BJ (cell line): ENCODE measurements around the gene TLE2. TPM values are rescaled to one million over a fixed set of nuclear protein-coding genes. Genes with fewer than 3 reads are reported as not detected.

Experiments
- CTCF ChIA-PET: fragments of 350-600 bp; formaldehyde crosslinking; extraction: SDS; loops from one replicate; lab custom pipeline; 2021; ENCODE audit warnings: antibody characterized with exemption, inconsistent platforms; lab: Yijun Ruan, JAX
- POLR2A ChIA-PET: fragments of 300-600 bp; sonication (Branson Sonifier 250); formaldehyde crosslinking; extraction: SDS; loops from one replicate; lab custom pipeline; 2021; ENCODE audit warnings: antibody characterized with exemption; lab: Charles Lee
- DNase-seq: peaks from one replicate; pipeline ENCODE4 v3.0.0-alpha.2; 2011; ENCODE audit warnings: low read depth
- H3K27me3 ChIP-seq: 2 replicates; pipeline ENCODE4 v1.6.0; 2011; ENCODE audit warnings: low read length; ENCODE audit not compliant: control insufficient read depth, insufficient read depth
- H3K36me3 ChIP-seq: 2 replicates; pipeline ENCODE4 v1.5.1; 2011; ENCODE audit warnings: low read length; ENCODE audit not compliant: control insufficient read depth, insufficient read depth
- H3K4me3 ChIP-seq: 2 replicates; pipeline ENCODE4 v1.5.1; 2011; ENCODE audit warnings: low read depth, mild to moderate bottlenecking, control low read depth, low read length
- polyA plus RNA-seq: library from polyadenylated mRNA; depleted of rRNA; stranded (reverse); fragments of >200 nt; gene quantifications from 2 replicates; pipeline ENCODE4 v1.2.3, GENCODE V29; 2011
- TF ChIP-seq, protein P1 (sequence below): IDR thresholded peaks from 2 replicates; pipeline ENCODE4 v1.5.1; 2011; ENCODE audit warnings: low read depth, mild to moderate bottlenecking, control low read depth, inconsistent platforms, low read length, moderate library complexity; ENCODE audit not compliant: insufficient read depth

TLE2 gene
- polyA plus RNA-seq, 1 experiment = 1.0 TPM

- CTCF ChIA-PET = interaction anchor here (1.6 kb wide), 1 partner anchor 16 kb away, joined by 3 read pairs; no protein-coding TSS in a partner anchor
Measured at GRCh38 chr19:2989236-2989946, 39.7 kb downstream of the TLE2 start.

GRCh38 chr19:2988568-2988967, 40.5 kb downstream of the TLE2 start:
- ChIA-PET CTCF (interaction anchor here (1.6 kb wide), 1 partner anchor 16 kb away, joined by 3 read pairs; no protein-coding TSS in a partner anchor), POLR2A (no interaction called here)
- no peak for DNase-seq
- TF ChIP-seq, protein P1, sequence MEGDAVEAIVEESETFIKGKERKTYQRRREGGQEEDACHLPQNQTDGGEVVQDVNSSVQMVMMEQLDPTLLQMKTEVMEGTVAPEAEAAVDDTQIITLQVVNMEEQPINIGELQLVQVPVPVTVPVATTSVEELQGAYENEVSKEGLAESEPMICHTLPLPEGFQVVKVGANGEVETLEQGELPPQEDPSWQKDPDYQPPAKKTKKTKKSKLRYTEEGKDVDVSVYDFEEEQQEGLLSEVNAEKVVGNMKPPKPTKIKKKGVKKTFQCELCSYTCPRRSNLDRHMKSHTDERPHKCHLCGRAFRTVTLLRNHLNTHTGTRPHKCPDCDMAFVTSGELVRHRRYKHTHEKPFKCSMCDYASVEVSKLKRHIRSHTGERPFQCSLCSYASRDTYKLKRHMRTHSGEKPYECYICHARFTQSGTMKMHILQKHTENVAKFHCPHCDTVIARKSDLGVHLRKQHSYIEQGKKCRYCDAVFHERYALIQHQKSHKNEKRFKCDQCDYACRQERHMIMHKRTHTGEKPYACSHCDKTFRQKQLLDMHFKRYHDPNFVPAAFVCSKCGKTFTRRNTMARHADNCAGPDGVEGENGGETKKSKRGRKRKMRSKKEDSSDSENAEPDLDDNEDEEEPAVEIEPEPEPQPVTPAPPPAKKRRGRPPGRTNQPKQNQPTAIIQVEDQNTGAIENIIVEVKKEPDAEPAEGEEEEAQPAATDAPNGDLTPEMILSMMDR = no peak
- Histone ChIP-seq H3K36me3 (no peaks in the 10 kb centered on the region), H3K27me3 (peaks cover 17% of the 10 kb centered on the region), H3K4me3 (no peak overlapping the region)

More at GRCh38 chr19:2989236-2989946, 39.7 kb downstream of the TLE2 start:
- TF ChIP-seq, protein P1 = no peak
- Histone ChIP-seq H3K36me3 (no peaks in the 10 kb centered on the region), H3K27me3 (peaks cover 17% of the 10 kb centered on the region), H3K4me3 (no peak overlapping the region)
- POLR2A ChIA-PET = no interaction called here
- DNase-seq = no peak

GRCh38 chr19:2987797-2988196, 41.3 kb downstream of the TLE2 start:
- no peak overlapping the region for H3K4me3 ChIP-seq
- H3K36me3 ChIP-seq = no peaks in the 10 kb centered on the region
- TF ChIP-seq, protein P1 = no peak
- H3K27me3 ChIP-seq = peaks cover 15% of the 10 kb centered on the region
- DNase-seq = no peak
- POLR2A ChIA-PET = no interaction called here
- CTCF ChIA-PET = no interaction called here

- CTCF ChIA-PET = interaction anchor here (1.0 kb wide), 1 partner anchor 350 kb away, joined by 4 read pairs; no protein-coding TSS in a partner anchor
- Histone ChIP-seq H3K36me3 (no peaks in the 10 kb centered on the region), H3K27me3 (peaks cover 15% of the 10 kb centered on the region), H3K4me3 (no peak overlapping the region)
- DNase-seq = no peak
- TF ChIP-seq, protein P1 = no peak
- POLR2A ChIA-PET = no interaction called here
Measured at GRCh38 chr19:2986951-2987524, 42.0 kb downstream of the TLE2 start.

DNA sequence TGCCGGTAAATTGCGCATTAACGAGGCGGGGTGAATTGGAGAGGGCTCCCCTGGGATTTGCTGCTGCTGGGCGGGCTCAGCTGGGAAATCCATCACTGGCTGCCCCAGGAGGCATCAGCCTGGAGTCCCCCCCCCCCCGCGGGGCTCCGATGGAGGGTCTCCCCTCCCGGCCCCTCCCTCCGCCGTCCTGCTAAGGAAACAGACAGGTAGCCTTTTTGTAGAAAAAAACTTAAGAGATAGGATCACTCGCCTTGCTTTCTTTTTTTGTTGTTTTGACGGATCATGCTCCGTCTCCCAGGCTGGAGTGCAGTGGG, 44.9 kb downstream of the TLE2 start:
- H3K27me3 ChIP-seq = peaks cover 15% of the 10 kb centered on the region
- no peaks in the 10 kb centered on the region for H3K36me3 ChIP-seq
- DNase-seq = no peak
- TF ChIP-seq, protein P1 = no peak
- POLR2A ChIA-PET = no interaction called here
- peak overlapping the region; percentile 23 for H3K4me3 ChIP-seq
- CTCF ChIA-PET = no interaction called here
